ENCODE measurements around the gene GLRX.
"Not testable (repeated sequence)": the region's sequence is repeated elsewhere in the genome, so short reads cannot be mapped to it uniquely, and the experiment has no call there.

The GLRX gene

DNA sequence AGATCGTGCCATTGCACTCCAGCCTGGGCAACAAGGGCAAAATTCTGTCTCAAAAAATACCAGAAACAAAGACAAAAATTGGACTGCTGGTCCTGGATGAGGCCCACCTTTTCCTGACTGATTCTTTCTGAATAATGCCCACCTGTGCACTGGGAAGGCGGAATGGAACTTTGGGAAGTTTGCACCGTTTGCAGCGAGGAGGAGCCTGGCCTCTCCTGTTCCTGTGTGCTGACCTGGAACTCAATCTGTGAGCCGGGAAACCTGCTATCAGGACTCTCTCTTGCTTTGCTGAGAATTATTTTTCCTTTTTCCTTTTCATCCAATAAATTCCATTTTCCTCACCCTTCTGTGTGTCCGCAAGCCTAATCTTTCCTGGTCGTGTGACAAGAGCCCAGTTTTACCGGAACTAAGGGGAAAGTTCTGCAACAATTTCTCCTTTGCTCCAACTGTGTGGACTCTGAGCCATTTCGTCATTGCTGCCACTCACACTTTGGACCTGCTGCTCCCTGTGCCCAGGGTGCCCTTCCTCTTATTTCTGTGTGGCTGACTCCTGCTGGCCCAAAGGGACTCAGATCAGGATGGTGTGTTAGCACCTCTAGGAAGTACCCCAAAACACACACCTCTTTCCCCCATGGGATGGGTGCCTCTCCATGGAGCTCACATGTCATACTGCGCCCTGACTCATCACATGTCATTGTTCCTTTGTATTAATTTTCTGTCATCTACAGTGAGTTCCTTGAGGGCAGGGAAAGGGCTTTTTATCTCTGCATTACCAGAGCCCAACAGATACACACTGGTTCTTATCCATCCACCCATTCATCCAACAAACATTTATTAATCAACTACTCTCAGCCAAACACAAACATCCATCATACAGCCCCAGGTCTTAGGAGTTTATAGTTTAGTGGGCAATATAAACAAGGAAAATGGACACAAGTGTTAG lies 4.7 kb upstream of the GLRX start:
- no peak for DNase-seq (ENCODE audit: low spot score)

DNA sequence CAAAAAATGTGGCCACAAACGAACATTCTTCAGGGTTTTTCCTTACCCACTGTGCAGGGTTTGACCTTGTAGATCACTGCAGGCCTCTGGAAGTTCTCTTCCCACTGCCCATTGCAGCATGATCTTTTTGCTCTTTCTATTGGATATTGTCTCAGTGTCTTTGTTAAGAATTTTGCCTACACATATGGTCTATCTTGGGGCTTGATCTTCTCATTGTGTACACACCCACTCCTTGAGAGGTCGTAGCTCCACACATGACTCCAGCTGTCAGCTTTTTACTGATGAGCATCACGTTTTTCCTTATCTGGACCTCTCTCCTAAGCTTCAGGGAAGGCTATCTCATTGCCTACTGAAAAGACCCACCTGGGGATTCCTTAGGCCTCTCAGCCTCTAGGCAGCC lies 3.0 kb upstream of the GLRX start:
- DNase-seq (ENCODE audit: low spot score) = no peak

- DNase-seq (ENCODE audit: low spot score) = no peak
Measured at GRCh38 chr5:95824747-95825146, 2.2 kb upstream of the GLRX start.

DNA sequence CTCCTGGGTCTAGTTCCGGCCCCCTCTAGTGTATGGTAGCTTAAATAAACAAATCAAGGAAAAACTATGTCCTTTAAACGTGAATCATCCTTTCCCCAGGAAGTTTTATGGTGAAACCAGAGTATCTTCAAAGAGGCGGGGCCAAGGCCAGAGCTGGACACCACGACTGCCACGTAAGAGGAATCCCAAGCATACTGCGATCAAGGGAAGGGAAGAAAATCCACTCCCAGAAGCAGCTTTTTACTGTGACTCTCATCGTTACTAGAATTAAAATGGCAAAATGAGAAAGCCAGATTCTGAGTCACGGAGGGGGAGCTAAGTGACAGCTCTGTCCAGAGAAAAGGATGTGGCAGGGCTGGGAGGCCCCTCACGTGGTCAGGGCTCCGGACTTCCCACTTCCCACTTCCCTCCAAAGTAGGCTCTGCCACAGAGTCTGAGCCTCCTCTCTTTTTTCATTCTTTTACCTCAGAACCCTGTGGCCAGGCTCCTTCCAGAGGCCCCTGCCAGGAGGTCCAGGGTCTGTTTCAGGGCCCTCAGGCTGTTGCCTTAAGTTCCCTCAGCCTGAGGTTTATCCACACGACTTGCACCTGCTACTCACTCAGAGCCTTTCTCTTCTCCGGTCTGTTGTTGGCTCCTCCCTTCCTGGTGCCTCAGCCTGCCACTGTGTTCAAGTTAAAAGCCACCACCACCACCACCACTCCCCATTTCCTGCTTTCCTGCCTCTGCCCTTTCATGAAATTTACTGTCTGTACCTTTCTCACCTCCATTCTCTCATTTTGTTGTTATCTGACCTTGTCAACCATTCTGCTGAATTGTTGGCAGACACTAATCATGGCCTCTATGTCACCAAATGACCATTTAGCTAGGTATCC lies 1.4 kb upstream of the GLRX start:
- no peak for DNase-seq (ENCODE audit: low spot score)

DNA sequence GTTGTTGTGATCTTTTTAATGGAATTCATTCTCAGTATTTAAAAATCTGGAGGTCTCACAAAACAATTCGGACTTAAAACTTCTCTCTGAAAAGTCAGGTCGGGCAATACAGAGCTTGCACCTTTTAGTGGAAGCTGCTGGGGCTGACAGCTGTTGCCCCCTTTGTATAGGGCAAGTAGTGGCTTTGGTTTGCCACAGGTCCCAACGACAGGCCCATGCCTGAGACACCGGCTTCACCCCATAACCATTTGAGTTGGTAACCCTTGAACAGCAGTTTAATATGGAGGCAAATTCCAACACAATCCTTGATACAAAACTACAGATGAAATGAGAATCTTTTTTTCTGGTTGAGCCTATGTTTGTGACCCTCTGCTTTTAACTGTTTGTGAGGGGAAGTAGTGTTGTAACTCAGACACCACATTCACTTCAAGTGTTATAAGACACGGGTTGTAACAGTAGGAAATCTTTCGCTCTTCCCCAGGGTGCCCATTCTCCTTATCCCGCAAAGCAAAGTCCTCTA lies 752 bp upstream of the GLRX start:
- no peak for DNase-seq (ENCODE audit: low spot score)

- no peak for DNase-seq (ENCODE audit: low spot score)
Measured at GRCh38 chr5:95822043-95822541, 434 bp downstream of the GLRX start.

GRCh38 chr5:95821110-95822021 lies 1.2 kb downstream of the GLRX start:
- no peak for DNase-seq (ENCODE audit: low spot score)

- no peak for DNase-seq (ENCODE audit: low spot score)
Measured at GRCh38 chr5:95818181-95819147, 4.1 kb downstream of the GLRX start.

- DNase-seq (ENCODE audit: low spot score) = no peak
Measured at GRCh38 chr5:95817430-95817829, 5.1 kb downstream of the GLRX start.

DNA sequence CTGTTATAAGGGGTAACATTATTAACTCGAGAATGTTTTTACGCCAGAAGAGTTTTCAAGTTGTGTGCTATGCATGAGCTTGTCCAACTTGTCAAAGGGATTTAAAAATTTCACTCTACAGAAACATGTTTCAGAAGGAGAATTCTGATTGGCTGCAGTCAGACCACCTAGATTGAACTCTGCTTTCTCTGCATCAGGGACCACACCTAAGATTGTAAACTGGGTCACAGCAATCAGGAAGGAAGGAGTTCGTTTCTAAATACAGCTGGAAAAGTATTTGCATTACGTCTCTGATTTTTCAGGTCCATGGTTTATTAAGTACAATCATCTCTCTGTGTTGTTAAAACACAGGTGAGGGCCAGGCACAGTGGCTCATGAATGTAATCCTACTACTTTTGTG lies 5.8 kb downstream of the GLRX start:
- no peak for DNase-seq (ENCODE audit: low spot score)

DNA sequence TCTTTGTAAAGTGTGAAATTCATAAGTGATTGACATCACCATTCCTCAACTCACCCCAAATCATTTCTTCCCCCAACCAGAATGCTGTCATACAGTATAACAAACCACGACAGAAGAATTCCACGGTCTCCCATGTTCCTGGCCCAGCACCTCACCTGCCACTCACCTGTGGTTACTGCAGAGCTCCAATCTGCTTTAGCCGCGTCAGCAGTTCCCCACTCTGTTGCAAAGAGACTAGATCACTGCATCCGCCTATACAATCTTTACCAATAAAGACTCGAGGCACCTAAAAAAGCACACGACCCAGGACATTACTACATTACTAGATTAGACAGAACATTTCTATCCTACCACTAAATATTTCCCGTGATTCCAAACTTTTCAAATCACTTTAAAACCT lies 6.2 kb downstream of the GLRX start:
- DNase-seq (ENCODE audit: low spot score) = no peak

- no peak for DNase-seq (ENCODE audit: low spot score)
Measured at GRCh38 chr5:95815155-95815729, 7.3 kb downstream of the GLRX start.

- not testable (repeated sequence) for DNase-seq (ENCODE audit: low spot score)
Measured at GRCh38 chr5:95813035-95813434, 9.5 kb downstream of the GLRX start.

GRCh38 chr5:95812074-95812471 lies 10.5 kb downstream of the GLRX start:
- DNase-seq (ENCODE audit: low spot score) = no peak

GRCh38 chr5:95811461-95812073 lies 11.0 kb downstream of the GLRX start:
- DNase-seq (ENCODE audit: low spot score) = not testable (repeated sequence)

DNA sequence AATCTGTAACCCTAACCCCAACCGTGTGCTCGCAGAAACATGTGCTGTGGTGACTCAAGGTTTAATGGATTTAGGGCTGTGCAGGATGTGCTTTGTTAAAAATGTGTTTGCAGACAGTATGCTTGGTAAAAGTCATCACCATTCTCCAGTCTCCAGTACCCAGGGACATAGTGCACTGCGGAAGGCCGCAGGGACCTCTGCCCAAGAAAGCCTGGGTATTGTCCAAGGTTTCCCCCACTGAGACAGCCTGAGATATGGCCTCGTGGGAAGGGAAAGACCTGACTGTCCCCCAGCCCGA lies 11.5 kb downstream of the GLRX start:
- not testable (repeated sequence) for DNase-seq (ENCODE audit: low spot score)

GRCh38 chr5:95810305-95811125 lies 12.0 kb downstream of the GLRX start:
- DNase-seq (ENCODE audit: low spot score) = no peak

- no peak for DNase-seq (ENCODE audit: low spot score)
Measured at GRCh38 chr5:95809414-95809960, 13.0 kb downstream of the GLRX start.

All from putamen (tissue), 1 donor.